Measurements from ENCODE around the gene VIPR1.

VIPR1 gene
- long read RNA-seq = 0 reads

- TF ChIP-seq SPI1 (IDR thresholded peaks at IDR 0.05; ENCODE audit: borderline replicate concordance, low read depth) = no peak
- TF ChIP-seq CTCF (IDR thresholded peaks at IDR 0.05; ENCODE audit: insufficient read depth, low read length) = no peak
- no peak for TF ChIP-seq GABPA (IDR thresholded peaks at IDR 0.05; ENCODE audit: low read depth)
- no peak for TF ChIP-seq REST (IDR thresholded peaks at IDR 0.05; ENCODE audit: insufficient replicate concordance, low read depth)
- no peak for TF ChIP-seq POLR2AphosphoS5 (IDR thresholded peaks at IDR 0.05; ENCODE audit: low read depth)
- Histone ChIP-seq H3K27ac (replicated peaks) (no peak within 1 kb of the TSS), H3K27me3 (ENCODE audit: insufficient read depth, poor library complexity, severe bottlenecking) (peaks cover 29% of the 10 kb centered on the region), H3K4me3 (replicated peaks; ENCODE audit: insufficient read depth, low read length) (peak within 1 kb of the TSS; percentile 38)
- DNase-seq (ENCODE audit: low read depth in 1 of 2, low spot score in 1 of 2) = peak in 1 of 2 experiments; percentile 52
Measured at GRCh38 chr3:42502429-42503250, at the start of gene VIPR1. TSS of gene VIPR1 (plus strand) at chr3:42502643. CDS start at chr3:42502736, 93 bp downstream.

GRCh38 chr3:42456211-42456610 lies 46.2 kb upstream of the VIPR1 start:
- no peak for DNase-seq (ENCODE audit: low read depth in 1 of 2, low spot score in 1 of 2)
- Histone ChIP-seq H3K27me3 (ENCODE audit: insufficient read depth, poor library complexity, severe bottlenecking) (peaks cover 2% of the 10 kb centered on the region), H3K4me3 (replicated peaks; ENCODE audit: insufficient read depth, low read length) (no peak overlapping the region), H3K27ac (replicated peaks) (no peak overlapping the region)
- TF ChIP-seq CTCF (IDR thresholded peaks at IDR 0.05; ENCODE audit: insufficient read depth, low read length) = no peak
- TF ChIP-seq GABPA (IDR thresholded peaks at IDR 0.05; ENCODE audit: low read depth) = no peak
- TF ChIP-seq SPI1 (IDR thresholded peaks at IDR 0.05; ENCODE audit: borderline replicate concordance, low read depth) = no peak
- no peak for TF ChIP-seq POLR2AphosphoS5 (IDR thresholded peaks at IDR 0.05; ENCODE audit: low read depth)
- no peak for TF ChIP-seq REST (IDR thresholded peaks at IDR 0.05; ENCODE audit: insufficient replicate concordance, low read depth)

- H3K27me3 ChIP-seq (ENCODE audit: insufficient read depth, poor library complexity, severe bottlenecking) = peaks cover 2% of the 10 kb centered on the region
- TF ChIP-seq REST (IDR thresholded peaks at IDR 0.05; ENCODE audit: insufficient replicate concordance, low read depth) (no peak), GABPA (IDR thresholded peaks at IDR 0.05; ENCODE audit: low read depth) (no peak), SPI1 (IDR thresholded peaks at IDR 0.05; ENCODE audit: borderline replicate concordance, low read depth) (no peak), POLR2AphosphoS5 (IDR thresholded peaks at IDR 0.05; ENCODE audit: low read depth) (no peak), CTCF (IDR thresholded peaks at IDR 0.05; ENCODE audit: insufficient read depth, low read length) (no peak)
- no peak overlapping the region for H3K27ac ChIP-seq (replicated peaks)
- no peak for DNase-seq (ENCODE audit: low read depth in 1 of 2, low spot score in 1 of 2)
- H3K4me3 ChIP-seq (replicated peaks; ENCODE audit: insufficient read depth, low read length) = no peak overlapping the region
Measured at GRCh38 chr3:42459151-42459550, 43.3 kb upstream of the VIPR1 start.
